ENCODE data around the gene EWSR1.
"Not testable (repeated sequence)": the region's sequence is repeated elsewhere in the genome, so short reads cannot be mapped to it uniquely, and the experiment has no call there.

Gene EWSR1

GRCh38 chr22:29339381-29340235 lies 71.5 kb downstream of the EWSR1 start:
- DNase-seq (ENCODE audit: low spot score): no peak

- no peak for DNase-seq (ENCODE audit: low spot score)
Measured at GRCh38 chr22:29340566-29340965, 72.5 kb downstream of the EWSR1 start.

- no peak for DNase-seq (ENCODE audit: low spot score)
Measured at GRCh38 chr22:29341056-29341848, 73.2 kb downstream of the EWSR1 start.

GRCh38 chr22:29341849-29342127 lies 73.7 kb downstream of the EWSR1 start:
- no peak for DNase-seq (ENCODE audit: low spot score)

- DNase-seq (ENCODE audit: low spot score): no peak
Measured at GRCh38 chr22:29342177-29342576, 74.1 kb downstream of the EWSR1 start.

GRCh38 chr22:29342577-29343312 lies 74.7 kb downstream of the EWSR1 start:
- no peak for DNase-seq (ENCODE audit: low spot score)

- DNase-seq (ENCODE audit: low spot score): no peak
Measured at GRCh38 chr22:29343313-29343805, 75.3 kb downstream of the EWSR1 start.

GRCh38 chr22:29344137-29344536 lies 76.1 kb downstream of the EWSR1 start:
- no peak for DNase-seq (ENCODE audit: low spot score)

- DNase-seq (ENCODE audit: low spot score): not testable (repeated sequence)
Measured at GRCh38 chr22:29344889-29345288, 76.8 kb downstream of the EWSR1 start.

- no peak for DNase-seq (ENCODE audit: low spot score)
Measured at GRCh38 chr22:29345932-29346331, 77.9 kb downstream of the EWSR1 start.

- no peak for DNase-seq (ENCODE audit: low spot score)
Measured at GRCh38 chr22:29346659-29347058, 78.6 kb downstream of the EWSR1 start.

GRCh38 chr22:29348041-29348440 lies 80.0 kb downstream of the EWSR1 start:
- DNase-seq (ENCODE audit: low spot score): no peak

- no peak for DNase-seq (ENCODE audit: low spot score)
Measured at GRCh38 chr22:29348956-29349355, 80.9 kb downstream of the EWSR1 start.

Data from CD4-positive, alpha-beta T cell treated with Interleukin-15 for 4 hours (primary cell).